Endothelial cell of umbilical vein (primary cell): ENCODE data around the gene NR1I3. TPM values are rescaled to one million over a fixed set of nuclear protein-coding genes. Genes with fewer than 3 reads are reported as not detected.

Source experiments
- BruUV-seq: library from RNA; stranded (reverse); fragments of 400-500 nt; replicated peaks from 2 replicates; lab custom pipeline; 2021; lab: Mats Ljungman, UMichigan
- CTCF ChIA-PET: fragments of 300-600, 350-600 bp; sonication (Branson Sonifier 250); formaldehyde crosslinking; loops from one replicate; lab custom pipeline; 2021; ENCODE audit warnings: antibody characterized with exemption, inconsistent platforms; lab: Charles Lee
- POLR2A ChIA-PET: fragments of 300-600, 350-600 bp; sonication (Branson Sonifier 250); formaldehyde crosslinking; loops from one replicate; lab custom pipeline; 2021; ENCODE audit warnings: antibody characterized with exemption, inconsistent platforms; lab: Charles Lee
- DNase-seq: peaks from one replicate; pipeline ENCODE4 v3.0.0-alpha.2; 2011; ENCODE audit warnings: low read depth, low spot score
- FAIRE-seq: peaks from 2 replicates; lab custom pipeline; 2011; peaks lifted over from hg19 to GRCh38; lab: Jason Lieb, UNC
- H2AFZ ChIP-seq: 2 replicates; pipeline ENCODE4 v1.6.0; 2012; ENCODE audit warnings: low read depth, low read length, control low read depth, inconsistent platforms
- H3K27ac ChIP-seq: 2 replicates; pipeline ENCODE4 v1.5.1; 2011; ENCODE audit warnings: low read depth, mild to moderate bottlenecking, control low read depth, low read length, moderate library complexity; ENCODE audit not compliant: insufficient read depth
- H3K27me3 ChIP-seq, 2 experiments: 2 replicates each; pipeline versions ENCODE4 v1.6.0 to v1.6.1; 2011; ENCODE audit warnings: low read length in 2 of 2, mixed read lengths in 1 of 2; ENCODE audit not compliant: control insufficient read depth in 2 of 2, insufficient read depth in 2 of 2
- H3K36me3 ChIP-seq, 2 experiments: 2 replicates in 1 of 2; 3 replicates in 1 of 2; pipeline ENCODE4 v1.5.1; 2011; ENCODE audit warnings: low read length in 2 of 2, mild to moderate bottlenecking in 1 of 2, moderate library complexity in 1 of 2; ENCODE audit not compliant: control insufficient read depth in 2 of 2, insufficient read depth in 2 of 2; ENCODE audit errors: extremely low read depth in 1 of 2
- H3K4me1 ChIP-seq: 3 replicates; pipeline ENCODE4 v1.5.1; 2011; ENCODE audit warnings: mild to moderate bottlenecking, low read length; ENCODE audit not compliant: control insufficient read depth, insufficient read depth; ENCODE audit errors: extremely low read depth
- H3K4me2 ChIP-seq: 2 replicates; pipeline ENCODE4 v1.6.1; 2011; ENCODE audit warnings: low read length, control low read depth, mixed read lengths; ENCODE audit not compliant: insufficient read depth
- H3K4me3 ChIP-seq, 3 experiments: fragments of 200-600 bp in 1 of 3; sonication (generic), shearing (Covaris generic) in 1 of 3; replicated peaks in 1 of 3; 2 replicates each; pipeline ENCODE4 v1.5.1; 2011 to 2016; ENCODE audit warnings: control low read depth in 3 of 3, low read length in 3 of 3, mild to moderate bottlenecking in 2 of 3, inconsistent platforms in 1 of 3, low read depth in 1 of 3, moderate library complexity in 1 of 3; ENCODE audit not compliant: insufficient read depth in 1 of 3
- H3K79me2 ChIP-seq: 2 replicates; pipeline ENCODE4 v1.6.0; 2012; ENCODE audit warnings: low read length, inconsistent platforms; ENCODE audit not compliant: control insufficient read depth, insufficient read depth
- H3K9ac ChIP-seq: replicated peaks from 2 replicates; pipeline ENCODE3; 2011; ENCODE audit warnings: low read length, control low read depth; ENCODE audit not compliant: insufficient read depth; ENCODE audit errors: extremely low read depth
- H3K9me1 ChIP-seq: replicated peaks from 3 replicates; pipeline ENCODE4 v1.6.0; 2011; ENCODE audit warnings: mild to moderate bottlenecking, low read length; ENCODE audit not compliant: control insufficient read depth, insufficient read depth; ENCODE audit errors: extremely low read depth
- H3K9me3 ChIP-seq: replicated peaks from 2 replicates; pipeline ENCODE4 v1.5.1; 2012; ENCODE audit warnings: low read length, inconsistent platforms; ENCODE audit not compliant: control insufficient read depth, insufficient read depth
- H4K20me1 ChIP-seq: replicated peaks from 2 replicates; pipeline ENCODE3; 2011; ENCODE audit warnings: mild to moderate bottlenecking, low read length; ENCODE audit not compliant: control insufficient read depth, insufficient read depth; ENCODE audit errors: extremely low read depth
- CTCF ChIP-seq, 2 donors: IDR thresholded peaks; 1 replicate in 1 of 2; 2 replicates in 1 of 2; pipeline ENCODE4 v1.5.1; 2011; ENCODE audit warnings: low read length in 2 of 2, mild to moderate bottlenecking in 2 of 2, moderate library complexity in 2 of 2, control low read depth in 1 of 2, inconsistent platforms in 1 of 2, low read depth in 1 of 2; ENCODE audit not compliant: insufficient read depth in 1 of 2; ENCODE audit errors: extremely low read depth in 1 of 2
- EZH2 ChIP-seq: IDR thresholded peaks from 2 replicates; pipeline ENCODE4 v1.6.1; 2012; ENCODE audit warnings: borderline replicate concordance, low read depth, mild to moderate bottlenecking, moderate library complexity, low read length, inconsistent platforms; ENCODE audit not compliant: severe bottlenecking
- FOS ChIP-seq: IDR thresholded peaks from 2 replicates; pipeline ENCODE4 v1.6.1; 2011; ENCODE audit warnings: mild to moderate bottlenecking, low read length, moderate library complexity, borderline replicate concordance; ENCODE audit not compliant: insufficient read depth
- GATA2 ChIP-seq: IDR thresholded peaks from 2 replicates; pipeline ENCODE4 v1.7.0; 2011; ENCODE audit warnings: low read depth, mild to moderate bottlenecking, moderate library complexity, mixed read lengths, low read length; ENCODE audit not compliant: insufficient read length, insufficient read depth
- JUN ChIP-seq: IDR thresholded peaks from 2 replicates; pipeline ENCODE4 v1.6.1; 2011; ENCODE audit warnings: borderline replicate concordance, low read depth; ENCODE audit not compliant: insufficient read length, insufficient read depth
- MAX ChIP-seq: IDR thresholded peaks from 2 replicates; pipeline ENCODE4 v1.6.1; 2011; ENCODE audit not compliant: insufficient read depth, insufficient read length
- MYC ChIP-seq: IDR thresholded peaks from one replicate; pipeline ENCODE4 v1.6.1; 2011; ENCODE audit warnings: mild to moderate bottlenecking, low read depth, low read length
- POLR2A ChIP-seq: IDR thresholded peaks from 2 replicates; pipeline ENCODE4 v1.6.1; 2012; ENCODE audit warnings: low read depth, mild to moderate bottlenecking, control low read depth, low read length
- POLR2AphosphoS5 ChIP-seq: IDR thresholded peaks from 2 replicates; pipeline ENCODE4 v1.6.1; 2012; ENCODE audit warnings: low read depth, mild to moderate bottlenecking, control low read depth, low read length, moderate library complexity; ENCODE audit not compliant: insufficient read depth
- dilution Hi-C: fragments of 300-500 bp; cut with MboI; formaldehyde crosslinking; loops from one replicate; pipeline ENCODE4 v1.15.0; 2019; ENCODE audit warnings: low sequenced_read_pairs; ENCODE audit not compliant: extremely low pct_ligation_motif_present
- intact Hi-C: fragments of 100-400 bp; cut with micrococcal nuclease; formaldehyde crosslinking; loops from one replicate; pipeline ENCODE4 v1.10.0; 2022
- polyA plus RNA-seq, 4 experiments: library from polyadenylated mRNA; depleted of rRNA in 3 of 4; stranded (reverse) in 3 of 4; unstranded in 1 of 4; fragments of >200 nt; gene quantifications; 2 replicates each; pipeline versions ENCODE4 v1.2.1 to v1.2.3, GENCODE V29; 2011 to 2012; ENCODE audit warnings: missing spikeins in 1 of 4
- total RNA-seq: library from RNA; stranded (reverse); gene quantifications from 2 replicates; pipeline ENCODE4 v1.2.3, GENCODE V29; 2021

Gene NR1I3
- total and polyA plus RNA-seq, 2 donors (not counting 3 experiments of a cell fraction or from before 2014, with no cell fraction given) = not detected

- intact Hi-C loops (no loop called here), dilution Hi-C loops (no loop called here)
- no peak for TF ChIP-seq EZH2
- no peak for TF ChIP-seq FOS
- TF ChIP-seq MAX = no peak
- TF ChIP-seq MYC = no peak
- no peak for TF ChIP-seq GATA2
- no peak for TF ChIP-seq POLR2AphosphoS5
- no peak for TF ChIP-seq JUN
- TF ChIP-seq POLR2A = no peak
- TF ChIP-seq CTCF (IDR thresholded peaks at IDR 0.05; ENCODE audit: extremely low read depth in 1 of 2, insufficient read depth in 1 of 2, low read depth in 1 of 2, low read length in 2 of 2) = no peak
- no peak for FAIRE-seq
- Histone ChIP-seq H3K4me3 (no peak overlapping the region), H4K20me1 (no peaks in the 10 kb centered on the region), H3K79me2 (peaks cover 34% of the 10 kb centered on the region), H3K36me3 (peaks cover 3% of the 10 kb centered on the region in 2 experiments), H3K9me1 (no peaks in the 10 kb centered on the region), H3K9me3 (no peaks in the 10 kb centered on the region), H3K4me1 (peaks cover 38% of the 10 kb centered on the region), H3K4me2 (no peak overlapping the region), H3K9ac (no peak overlapping the region), H3K27ac (no peak overlapping the region), H2AFZ (no peak overlapping the region), H3K27me3 (no peaks in the 10 kb centered on the region)
- CTCF ChIA-PET = no interaction called here
- BruUV-seq = no TSS peak
- POLR2A ChIA-PET = interaction anchor here (0.8 kb wide), 1 partner anchor 11 kb away, joined by 3 read pairs; no protein-coding TSS in a partner anchor
- DNase-seq = no peak
Measured at GRCh38 chr1:161195171-161195570, 42.8 kb downstream of the NR1I3 start.
